Measurements from ENCODE around the gene THSD4.

Gene THSD4

GRCh38 chr15:71780115-71780976 is 665.1 kb downstream of the THSD4 start:
- peak; percentile 37 for DNase-seq

- no peak for DNase-seq
Measured at GRCh38 chr15:71781179-71781964, 666.1 kb downstream of the THSD4 start.

- DNase-seq: no peak
Measured at GRCh38 chr15:71781965-71782265, 666.6 kb downstream of the THSD4 start.

GRCh38 chr15:71782422-71783165 is 667.3 kb downstream of the THSD4 start:
- DNase-seq: no peak

- DNase-seq: peak; percentile 24
Measured at GRCh38 chr15:71784719-71785118, 669.4 kb downstream of the THSD4 start.

GRCh38 chr15:71785996-71786395 is 670.7 kb downstream of the THSD4 start:
- no peak for DNase-seq

GRCh38 chr15:71786673-71787072 is 671.4 kb downstream of the THSD4 start:
- no peak for DNase-seq

GRCh38 chr15:71788646-71789579 is 673.6 kb downstream of the THSD4 start:
- DNase-seq: no peak

GRCh38 chr15:71789616-71790015 is 674.3 kb downstream of the THSD4 start:
- DNase-seq: no peak

- DNase-seq: no peak
Measured at GRCh38 chr15:71790081-71790480, 674.8 kb downstream of the THSD4 start.

GRCh38 chr15:71791975-71792374 is 676.7 kb downstream of the THSD4 start:
- DNase-seq: no peak

GRCh38 chr15:71792521-71792920 is 677.2 kb downstream of the THSD4 start:
- no peak for DNase-seq

- no peak for DNase-seq
Measured at GRCh38 chr15:71798641-71799040, 683.4 kb downstream of the THSD4 start.

GRCh38 chr15:71800190-71800589 is 684.9 kb downstream of the THSD4 start:
- DNase-seq: no peak

- DNase-seq: peak; percentile 41
Measured at GRCh38 chr15:71800835-71801745, 685.8 kb downstream of the THSD4 start.

GRCh38 chr15:71801935-71802655 is 686.8 kb downstream of the THSD4 start:
- no peak for DNase-seq

- DNase-seq: peak; percentile 65
Measured at GRCh38 chr15:71802770-71803169, 687.5 kb downstream of the THSD4 start.

- no peak for DNase-seq
Measured at GRCh38 chr15:71804226-71804625, 689.0 kb downstream of the THSD4 start.

GRCh38 chr15:71804695-71805470 is 689.6 kb downstream of the THSD4 start:
- DNase-seq: no peak

- no peak for DNase-seq
Measured at GRCh38 chr15:71806452-71806931, 691.2 kb downstream of the THSD4 start.
